K562 (cell line): ENCODE data around the gene PRKACA. TPM values are rescaled to one million over a fixed set of nuclear protein-coding genes. Genes with fewer than 3 reads are reported as not detected.

ENCODE experiments used
- ASH1L ChIP-seq: fragments of 450-650 bp; IDR thresholded peaks from 2 replicates; pipeline ENCODE4 v1.6.1; 2018; ENCODE audit warnings: borderline replicate concordance, mild to moderate bottlenecking, low read depth; ENCODE audit not compliant: partially characterized antibody
- DACH1 ChIP-seq: fragments of 450-650 bp; IDR thresholded peaks from 2 replicates; pipeline ENCODE4 v1.6.1; 2018; ENCODE audit not compliant: partially characterized antibody
- DPF2 ChIP-seq: fragments of 450-650 bp; IDR thresholded peaks from 2 replicates; pipeline ENCODE4 v1.6.1; 2016
- E2F3 ChIP-seq: fragments of 250-450 bp; sonication (Bioruptor Pico); IDR thresholded peaks from 2 replicates; pipeline ENCODE4 v1.4.0; 2020; ENCODE audit warnings: mild to moderate bottlenecking
- KLF1 ChIP-seq: fragments of 450-650 bp; IDR thresholded peaks from 2 replicates; pipeline ENCODE4 v1.6.1; 2016; ENCODE audit warnings: missing genetic modification characterization, missing compliant biosample characterization
- MED1 ChIP-seq: sonication (generic); formaldehyde crosslinking; IDR thresholded peaks from 2 replicates; pipeline ENCODE4 v1.8.1; 2023; ENCODE audit warnings: missing genetic modification reagents, borderline replicate concordance
- NFRKB ChIP-seq: fragments of 450-650 bp; IDR thresholded peaks from 2 replicates; pipeline ENCODE4 v1.6.1; 2016; ENCODE audit warnings: low read depth
- RNF219 ChIP-seq: fragments of 250-450 bp; sonication (Bioruptor Pico); IDR thresholded peaks from 2 replicates; pipeline ENCODE4 v1.5.0; 2022; ENCODE audit warnings: mild to moderate bottlenecking
- SMAD1 ChIP-seq: fragments of 150-350 bp; IDR thresholded peaks from 2 replicates; pipeline ENCODE4 v1.6.1; 2014; ENCODE audit warnings: low read length, low read depth; ENCODE audit not compliant: partially characterized antibody
- TAF9B ChIP-seq: fragments of 450-650 bp; IDR thresholded peaks from 2 replicates; pipeline ENCODE4 v1.6.1; 2018; ENCODE audit warnings: mild to moderate bottlenecking; ENCODE audit not compliant: partially characterized antibody
- TBP ChIP-seq: optimal IDR thresholded peaks from 2 replicates; pipeline ENCODE3; 2011; ENCODE audit warnings: low read depth, low read length, improper control_type of control experiment
- VEZF1 ChIP-seq: fragments of 200-800 bp; sonication (Bioruptor generic); IDR thresholded peaks from 2 replicates; pipeline ENCODE4 v1.6.1; 2017; ENCODE audit warnings: missing genetic modification characterization, missing compliant biosample characterization
- ZBTB5 ChIP-seq: fragments of 450-650 bp; IDR thresholded peaks from 2 replicates; pipeline ENCODE4 v1.6.1; 2017; ENCODE audit warnings: antibody characterized with exemption
- ZBTB7A ChIP-seq: IDR thresholded peaks from 2 replicates; pipeline ENCODE4 v1.6.1; 2011; ENCODE audit warnings: low read depth, mild to moderate bottlenecking, low read length, moderate library complexity, borderline replicate concordance; ENCODE audit not compliant: control insufficient read depth
- ZNF121 ChIP-seq: sonication (generic); formaldehyde crosslinking; conservative IDR thresholded peaks from 2 replicates; pipeline ENCODE4 v1.8.0; 2022; ENCODE audit warnings: missing genetic modification reagents
- ZNF609 ChIP-seq: sonication (generic); formaldehyde crosslinking; IDR thresholded peaks from 2 replicates; pipeline ENCODE4 v1.8.1; 2023; ENCODE audit warnings: missing genetic modification reagents, mild to moderate bottlenecking, borderline replicate concordance
- ZNF766 ChIP-seq: fragments of 200-800 bp; sonication (Bioruptor generic); conservative IDR thresholded peaks from 2 replicates; pipeline ENCODE4 v1.6.1; 2016; ENCODE audit warnings: missing genetic modification characterization, missing compliant biosample characterization
- ZNF785 ChIP-seq: fragments of 250-450 bp; sonication (Bioruptor Pico); IDR thresholded peaks from 2 replicates; pipeline ENCODE4 v1.4.0; 2020; ENCODE audit warnings: mild to moderate bottlenecking
- polyA plus RNA-seq, 8 experiments: library from polyadenylated mRNA; depleted of rRNA in 4 of 8; stranded (reverse) in 5 of 8; unstranded in 3 of 8; fragments of >200 nt; fragmentation: Nextera tagmentation in 2 of 8; fragmentation: Illumina TruSeq in 1 of 8; extraction: Ambion mirVana in 2 of 8; extraction: Trizol in 1 of 8; gene quantifications; 2 replicates each; pipeline versions ENCODE4 v1.2.1 to v1.2.3, GENCODE V29; 2011 to 2014; ENCODE audit warnings: inconsistent platforms in 1 of 8, missing spikeins in 1 of 8
- total RNA-seq, 7 experiments: library from RNA; depleted of rRNA in 6 of 7; stranded (reverse); fragments of >200 nt in 6 of 7; fragmentation: Illumina TruSeq in 2 of 7; extraction: Trizol in 2 of 7; gene quantifications; 2 replicates each; pipeline versions ENCODE4 v1.2.1 to v1.2.3, GENCODE V29; 2011 to 2021; ENCODE audit warnings: low replicate concordance in 1 of 7

PRKACA gene
- total and polyA plus RNA-seq, 9 of the 15 experiments (the other 6 are each of a cell fraction or from before 2014, with no cell fraction given): 1.2 to 63.1 (median 13.0) TPM

GRCh38 chr19:14113762-14114414 is 3.7 kb downstream of the PRKACA start (continued):
- no peak for TF ChIP-seq ZNF609 (CRISPR knock-in tag)
- TF ChIP-seq ZBTB5: no peak
- TF ChIP-seq SMAD1: no peak
- TF ChIP-seq MED1 (CRISPR knock-in tag): no peak
- no peak for TF ChIP-seq NFRKB
- TF ChIP-seq ZBTB7A: peak; percentile 44; the same call in 1 of the 2 replicates
- no peak for TF ChIP-seq TAF9B
- TF ChIP-seq DPF2: no peak
- TF ChIP-seq ZNF121 (CRISPR knock-in tag): no peak
- no peak; the same call in 1 of the 2 replicates for TF ChIP-seq VEZF1 (CRISPR knock-in tag)
- no peak; the same call in 1 of the 2 replicates for TF ChIP-seq ZNF766
- TF ChIP-seq KLF1 (tag): no peak
- TF ChIP-seq ASH1L: no peak
- TF ChIP-seq E2F3 (CRISPR knock-in tag): 0 out of 2 replicates have a peak, but pooled peaks have one; percentile 26
- TF ChIP-seq RNF219: no peak
- TF ChIP-seq TBP: no peak
- TF ChIP-seq ZNF785: no peak
- no peak for TF ChIP-seq DACH1
